Osteoblast (primary cell): ENCODE data around the gene CORO2A. TPM values are rescaled to one million over a fixed set of nuclear protein-coding genes. Genes with fewer than 3 reads are reported as not detected.
A peak's percentile ranks its signal among the peaks of the same experiment; 100 is the strongest.

Experiments
- DNase-seq: peaks from one replicate; pipeline ENCODE4 v3.0.0; 2011; ENCODE audit warnings: low spot score, mixed read lengths; ENCODE audit not compliant: insufficient read length; ENCODE audit errors: missing footprints
- H2AFZ ChIP-seq: 2 replicates; pipeline ENCODE4 v1.6.0; 2011; ENCODE audit warnings: mild to moderate bottlenecking, low read length
- H3K27ac ChIP-seq: 2 replicates; pipeline ENCODE4 v1.5.1; 2011; ENCODE audit warnings: mild to moderate bottlenecking, low read depth, low read length, moderate library complexity
- H3K27me3 ChIP-seq: 2 replicates; pipeline ENCODE4 v1.6.0; 2012; ENCODE audit warnings: mild to moderate bottlenecking, control low read depth, inconsistent platforms, low read length, moderate library complexity; ENCODE audit not compliant: insufficient read depth
- H3K36me3 ChIP-seq: 2 replicates; pipeline ENCODE4 v1.5.1; 2011; ENCODE audit warnings: mild to moderate bottlenecking, low read length, control low read depth, moderate library complexity; ENCODE audit not compliant: insufficient read depth
- H3K4me1 ChIP-seq: 2 replicates; pipeline ENCODE4 v1.5.1; 2011; ENCODE audit warnings: mild to moderate bottlenecking, low read length, control low read depth, moderate library complexity; ENCODE audit not compliant: insufficient read depth
- H3K4me2 ChIP-seq: 2 replicates; pipeline ENCODE4 v1.6.0; 2011; ENCODE audit warnings: mild to moderate bottlenecking, low read length; ENCODE audit not compliant: insufficient read depth
- H3K4me3 ChIP-seq: fragments of 200-600 bp; sonication (generic); 3 replicates; pipeline ENCODE4 v1.5.1; 2012; ENCODE audit warnings: mild to moderate bottlenecking, low read length, inconsistent platforms; ENCODE audit not compliant: insufficient read depth
- H3K79me2 ChIP-seq: 2 replicates; pipeline ENCODE4 v1.6.0; 2012; ENCODE audit warnings: mild to moderate bottlenecking, low read length, control low read depth, inconsistent platforms; ENCODE audit not compliant: insufficient read depth
- H3K9me3 ChIP-seq: 2 replicates; pipeline ENCODE4 v1.5.1; 2011; ENCODE audit warnings: low read depth, low read length, control low read depth
- H4K20me1 ChIP-seq: 2 replicates; pipeline ENCODE4 v1.6.0; 2012; ENCODE audit warnings: mild to moderate bottlenecking, low read length, control low read depth; ENCODE audit not compliant: insufficient read depth
- total RNA-seq: library from RNA; depleted of rRNA; stranded (reverse); fragments of >200 nt; gene quantifications from 2 replicates; pipeline ENCODE4 v1.2.3, GENCODE V29; 2012
- TF ChIP-seq, protein P1 (sequence below): IDR thresholded peaks from 2 replicates; pipeline ENCODE4 v1.5.1; 2011; ENCODE audit warnings: mild to moderate bottlenecking, low read depth, low read length, moderate library complexity; ENCODE audit errors: extremely low read depth

The CORO2A gene
- total RNA-seq, 1 donor: 0.72 TPM

DNA sequence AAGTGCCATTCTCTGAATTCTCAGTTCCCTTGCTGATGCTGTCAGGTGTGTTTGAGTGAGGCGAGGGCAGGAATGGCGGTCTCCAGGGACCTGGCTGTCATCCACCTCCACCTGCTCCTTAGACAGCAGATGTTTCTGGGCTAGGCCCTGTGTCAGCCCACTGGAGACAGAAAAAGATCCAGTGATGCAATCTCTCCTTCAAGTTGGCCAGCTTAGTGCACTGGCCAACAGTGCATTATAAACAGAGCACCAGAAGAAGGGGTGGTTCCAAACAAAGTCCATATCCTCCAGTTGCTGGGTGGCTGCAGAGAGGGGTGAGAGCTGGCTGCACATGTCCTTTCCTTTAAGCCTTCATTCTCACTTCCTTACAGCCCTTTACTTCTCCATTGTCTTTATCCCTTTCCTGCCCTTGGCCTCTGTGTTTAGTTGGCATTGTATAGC, 109.4 kb downstream of the CORO2A start:
- H3K9me3 ChIP-seq: no peaks in the 10 kb centered on the region
- H3K4me1 ChIP-seq: peaks cover 24% of the 10 kb centered on the region
- no peaks in the 10 kb centered on the region for H3K27me3 ChIP-seq
- no peaks in the 10 kb centered on the region for H4K20me1 ChIP-seq
- peaks cover 44% of the 10 kb centered on the region for H3K36me3 ChIP-seq
- no peak overlapping the region for H3K27ac ChIP-seq
- TF ChIP-seq, protein P1, sequence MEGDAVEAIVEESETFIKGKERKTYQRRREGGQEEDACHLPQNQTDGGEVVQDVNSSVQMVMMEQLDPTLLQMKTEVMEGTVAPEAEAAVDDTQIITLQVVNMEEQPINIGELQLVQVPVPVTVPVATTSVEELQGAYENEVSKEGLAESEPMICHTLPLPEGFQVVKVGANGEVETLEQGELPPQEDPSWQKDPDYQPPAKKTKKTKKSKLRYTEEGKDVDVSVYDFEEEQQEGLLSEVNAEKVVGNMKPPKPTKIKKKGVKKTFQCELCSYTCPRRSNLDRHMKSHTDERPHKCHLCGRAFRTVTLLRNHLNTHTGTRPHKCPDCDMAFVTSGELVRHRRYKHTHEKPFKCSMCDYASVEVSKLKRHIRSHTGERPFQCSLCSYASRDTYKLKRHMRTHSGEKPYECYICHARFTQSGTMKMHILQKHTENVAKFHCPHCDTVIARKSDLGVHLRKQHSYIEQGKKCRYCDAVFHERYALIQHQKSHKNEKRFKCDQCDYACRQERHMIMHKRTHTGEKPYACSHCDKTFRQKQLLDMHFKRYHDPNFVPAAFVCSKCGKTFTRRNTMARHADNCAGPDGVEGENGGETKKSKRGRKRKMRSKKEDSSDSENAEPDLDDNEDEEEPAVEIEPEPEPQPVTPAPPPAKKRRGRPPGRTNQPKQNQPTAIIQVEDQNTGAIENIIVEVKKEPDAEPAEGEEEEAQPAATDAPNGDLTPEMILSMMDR: no peak
- no peak overlapping the region for H3K4me3 ChIP-seq
- no peak for DNase-seq
- H3K79me2 ChIP-seq: peaks cover 4% of the 10 kb centered on the region
- H3K4me2 ChIP-seq: no peak overlapping the region
- no peak overlapping the region for H2AFZ ChIP-seq

DNA sequence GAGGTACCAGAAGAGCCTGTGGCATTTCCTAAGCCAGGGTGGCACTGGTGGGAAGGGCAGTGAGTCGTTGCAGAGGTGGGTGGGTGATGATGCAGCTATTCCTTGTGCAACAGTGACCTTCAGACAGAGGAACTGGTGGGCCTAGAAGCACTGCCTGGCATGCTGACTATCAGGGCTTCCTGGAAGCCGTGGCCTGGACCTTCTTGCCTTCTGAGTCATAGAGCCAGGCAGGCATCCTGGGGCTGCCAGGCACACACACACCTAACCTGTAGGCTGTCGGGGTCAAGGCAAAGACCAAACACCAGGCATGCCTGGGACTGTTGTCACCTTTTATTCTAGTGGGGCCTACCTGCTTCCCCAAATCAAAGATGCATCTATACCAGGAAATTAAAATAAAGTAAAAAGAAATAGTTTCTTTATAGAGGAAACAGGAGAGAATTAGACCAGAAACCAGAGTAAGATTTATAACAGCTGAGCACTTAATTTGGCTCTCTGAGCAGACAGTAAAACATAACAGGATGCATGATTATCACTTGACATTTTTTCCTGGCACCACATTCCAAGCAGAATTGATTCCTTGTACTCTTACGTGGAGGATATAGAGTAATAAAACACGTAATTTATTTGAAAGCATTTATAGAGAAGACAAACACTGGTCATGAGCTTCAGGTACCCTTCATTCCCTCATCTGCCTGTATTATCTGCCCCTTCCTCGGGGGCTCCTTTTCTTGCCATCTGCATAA, 110.8 kb downstream of the CORO2A start:
- Histone ChIP-seq H4K20me1 (no peaks in the 10 kb centered on the region), H3K27me3 (no peaks in the 10 kb centered on the region), H3K4me1 (peaks cover 20% of the 10 kb centered on the region), H3K9me3 (no peaks in the 10 kb centered on the region), H3K79me2 (peaks cover 15% of the 10 kb centered on the region), H3K36me3 (peaks cover 58% of the 10 kb centered on the region), H2AFZ (no peak overlapping the region), H3K27ac (peak overlapping the region; percentile 19), H3K4me3 (no peak overlapping the region), H3K4me2 (no peak overlapping the region)
- peak; percentile 37 for DNase-seq
- TF ChIP-seq, protein P1: no peak

DNA sequence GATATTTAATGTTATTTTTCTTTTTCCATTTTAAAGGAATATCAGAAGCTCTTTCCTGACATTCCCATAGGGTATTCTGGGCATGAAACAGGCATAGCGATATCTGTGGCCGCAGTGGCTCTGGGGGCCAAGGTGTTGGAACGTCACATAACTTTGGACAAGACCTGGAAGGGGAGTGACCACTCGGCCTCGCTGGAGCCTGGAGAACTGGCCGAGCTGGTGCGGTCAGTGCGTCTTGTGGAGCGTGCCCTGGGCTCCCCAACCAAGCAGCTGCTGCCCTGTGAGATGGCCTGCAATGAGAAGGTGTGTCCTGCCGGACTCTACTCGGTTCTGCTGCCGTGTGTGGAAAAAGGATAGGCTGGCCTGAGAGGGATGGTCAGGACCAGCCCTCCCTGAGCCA, 111.7 kb downstream of the CORO2A start:
- Histone ChIP-seq H3K36me3 (peaks cover 58% of the 10 kb centered on the region), H3K4me2 (no peak overlapping the region), H3K27me3 (no peaks in the 10 kb centered on the region), H4K20me1 (no peaks in the 10 kb centered on the region), H3K4me1 (peaks cover 23% of the 10 kb centered on the region), H3K79me2 (peaks cover 22% of the 10 kb centered on the region), H3K4me3 (no peak overlapping the region), H3K9me3 (no peaks in the 10 kb centered on the region), H2AFZ (no peak overlapping the region), H3K27ac (peak overlapping the region; percentile 19)
- no peak for DNase-seq
- TF ChIP-seq, protein P1: no peak

DNA sequence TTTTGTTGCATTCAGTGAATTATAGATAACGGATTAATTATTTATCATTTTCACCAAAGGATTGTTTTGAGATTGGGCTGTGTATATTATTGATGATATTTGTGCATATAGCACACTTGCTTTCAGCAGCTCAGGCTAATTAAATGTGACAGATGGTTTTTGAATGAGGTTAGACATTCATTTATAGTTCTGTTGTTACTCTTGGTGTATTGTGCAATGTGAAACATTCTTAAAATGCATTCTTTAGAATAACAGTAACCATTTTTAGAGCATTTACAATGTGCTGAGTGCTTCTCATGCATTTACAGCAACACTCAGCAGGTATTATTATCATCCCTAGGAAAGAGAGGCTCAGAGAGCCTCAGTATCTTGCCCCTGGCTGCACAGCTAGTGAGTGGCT, 112.1 kb downstream of the CORO2A start:
- H3K4me1 ChIP-seq: peaks cover 26% of the 10 kb centered on the region
- peaks cover 23% of the 10 kb centered on the region for H3K79me2 ChIP-seq
- H3K36me3 ChIP-seq: peaks cover 58% of the 10 kb centered on the region
- no peak overlapping the region for H2AFZ ChIP-seq
- H3K4me3 ChIP-seq: no peak overlapping the region
- H4K20me1 ChIP-seq: no peaks in the 10 kb centered on the region
- no peaks in the 10 kb centered on the region for H3K27me3 ChIP-seq
- no peaks in the 10 kb centered on the region for H3K9me3 ChIP-seq
- DNase-seq: peak; percentile 63
- H3K4me2 ChIP-seq: no peak overlapping the region
- H3K27ac ChIP-seq: peak overlapping the region; percentile 19
- TF ChIP-seq, protein P1: no peak
